Testis (tissue), 2 donors: Measurements from ENCODE around the gene KDM4C.

Experiments used
- CTCF ChIP-seq, 3 experiments: fragments of 450-650 bp in 2 of 3; fragments of 200-600 bp in 1 of 3; sonication (generic) in 1 of 3; IDR thresholded peaks; one replicate each; pipeline ENCODE4 v1.5.1; 2016 to 2019; ENCODE audit warnings: antibody characterized with exemption in 3 of 3, mild to moderate bottlenecking in 2 of 3, moderate library complexity in 1 of 3
- POLR2A ChIP-seq: fragments of 450-650 bp; IDR thresholded peaks from one replicate; pipeline ENCODE4 v1.6.1; 2017; ENCODE audit warnings: antibody characterized with exemption, mild to moderate bottlenecking, moderate library complexity

GRCh38 chr9:6905850-6906375 lies 148.1 kb downstream of the KDM4C start:
- TF ChIP-seq CTCF (IDR thresholded peaks at IDR 0.05) (no peak), POLR2A (no peak)
